NCI-H187 treated with DMSO at 0.1 percent for 48 hours (cell line): ENCODE results near the gene SEC14L6.

Experiments used
- DNase-seq: peaks from one replicate; lab custom pipeline; 2025; lab: John Stamatoyannopoulos, UW

SEC14L6 gene

DNA sequence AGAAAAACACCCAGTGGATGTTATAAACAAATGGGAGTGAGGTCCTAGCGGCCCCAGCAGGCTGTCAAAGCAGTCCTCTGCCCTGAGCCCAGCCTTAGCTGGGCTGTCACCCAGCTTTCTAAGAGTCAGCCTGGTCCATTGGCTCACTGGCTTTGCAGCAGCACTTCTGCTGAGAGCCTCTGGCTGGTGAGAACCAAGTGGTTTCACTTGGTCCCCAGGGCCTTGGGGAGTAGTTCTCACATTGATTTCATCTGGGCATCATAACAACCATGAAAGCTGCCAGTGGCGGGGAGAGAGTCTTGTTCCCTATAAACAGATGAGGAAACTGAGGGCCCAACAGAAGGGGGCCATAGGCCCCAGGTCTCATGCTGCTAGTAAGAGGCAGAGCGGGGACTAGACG lies 11.4 kb downstream of the SEC14L6 start:
- DNase-seq, result no peak

DNA sequence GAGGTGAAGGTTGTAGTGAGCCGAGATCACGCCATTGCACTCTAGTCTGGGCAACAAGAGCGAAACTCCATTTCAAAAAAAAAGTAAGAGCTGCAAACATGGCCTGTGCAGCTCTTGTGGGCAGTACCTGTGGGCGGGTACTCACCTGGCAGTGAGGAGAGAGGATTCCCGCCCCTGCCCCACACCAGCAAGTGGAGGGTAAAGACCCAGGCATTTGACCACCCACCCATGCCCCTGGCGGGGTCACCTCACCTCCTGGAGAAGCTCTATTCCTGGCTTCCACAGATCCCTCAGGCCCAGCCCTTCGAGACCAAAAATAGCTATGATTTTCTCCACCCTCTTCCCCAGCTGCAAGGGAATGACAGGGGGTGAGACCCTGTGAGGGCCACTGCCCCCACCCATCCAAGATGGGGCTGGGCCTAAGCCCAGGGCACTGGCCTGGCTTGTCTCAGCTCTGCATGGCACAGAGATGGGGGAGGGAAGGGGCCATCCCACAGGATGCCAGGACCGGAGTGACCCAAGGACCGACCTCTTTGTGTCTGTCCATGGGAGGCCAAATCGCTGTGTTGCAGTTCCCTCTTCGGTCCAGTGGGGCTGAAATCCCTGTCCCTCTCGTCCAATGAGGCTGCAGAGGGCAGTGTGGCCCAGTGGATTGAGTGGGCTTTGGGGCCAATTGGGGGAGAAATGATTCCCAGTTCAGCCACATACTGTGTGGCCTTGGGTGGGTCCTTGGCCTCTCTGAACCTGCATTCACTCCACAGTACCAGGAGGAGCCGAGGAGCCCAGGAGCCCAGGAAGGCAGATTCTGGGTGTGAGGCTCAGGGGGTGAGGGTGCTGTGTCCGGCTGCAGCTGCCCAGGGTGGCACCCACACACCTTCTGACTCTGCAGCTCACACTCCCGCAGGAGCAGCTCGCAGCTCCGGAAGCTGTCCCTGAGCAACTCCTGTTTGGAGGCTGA lies 14.6 kb downstream of the SEC14L6 start:
- no peak for DNase-seq

DNA sequence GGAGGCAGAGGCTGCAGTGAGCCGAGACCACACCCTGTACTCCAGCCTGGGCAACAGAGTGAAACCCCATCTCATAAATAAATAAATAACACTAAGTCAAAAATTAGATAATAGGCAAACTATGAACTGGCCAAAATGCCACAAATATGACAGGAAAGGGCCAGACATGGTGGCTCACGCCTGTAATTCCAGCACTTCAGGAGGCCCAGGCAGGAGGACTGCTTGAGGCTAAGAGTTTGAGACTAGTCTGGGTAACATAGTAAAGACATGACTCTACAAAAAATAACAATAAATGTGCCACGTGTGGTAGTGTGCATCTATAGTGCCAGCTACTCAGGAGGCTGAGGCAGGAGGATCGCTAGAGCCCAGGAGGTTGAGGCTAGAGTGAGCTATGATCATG lies 19.9 kb downstream of the SEC14L6 start:
- DNase-seq, result no peak

DNA sequence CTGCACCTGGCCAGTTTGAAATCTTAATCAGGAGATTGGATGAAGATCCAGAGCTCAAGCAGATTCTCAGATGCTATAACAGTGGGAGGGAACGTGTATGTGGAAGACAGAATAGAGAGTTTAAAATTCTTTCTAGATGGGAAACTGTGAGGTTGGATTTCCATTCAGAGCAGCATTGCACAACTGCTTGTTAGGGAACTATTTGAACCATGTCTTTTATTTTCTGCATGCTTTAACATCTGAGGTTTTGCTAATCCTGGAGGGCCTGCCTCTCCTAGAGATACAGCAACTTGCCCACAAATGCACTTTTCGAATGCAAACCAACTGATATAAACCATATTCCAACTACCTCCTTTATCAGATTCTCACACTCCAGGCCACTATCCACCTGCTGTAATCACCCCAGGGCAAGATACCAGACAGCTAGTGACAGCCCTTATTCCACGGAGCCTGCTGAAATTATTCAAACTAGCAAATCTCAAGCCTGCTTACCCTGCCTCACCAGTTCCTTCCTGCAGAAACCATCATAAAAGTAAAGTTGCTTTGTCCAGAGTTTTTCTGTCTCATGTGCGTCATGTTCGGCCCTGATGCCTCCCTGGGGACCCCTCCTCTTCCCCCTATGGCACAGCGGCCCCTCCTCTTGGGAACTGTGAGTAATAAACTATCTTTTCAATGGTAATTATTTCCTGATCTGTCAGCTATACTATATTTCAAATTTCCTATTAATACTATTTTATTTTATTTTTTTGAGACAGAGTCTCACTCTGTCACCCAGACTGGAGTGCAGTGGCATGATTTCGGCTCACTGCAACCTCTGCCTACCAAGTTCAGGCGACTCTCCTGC lies 22.7 kb downstream of the SEC14L6 start:
- DNase-seq, result no peak

DNA sequence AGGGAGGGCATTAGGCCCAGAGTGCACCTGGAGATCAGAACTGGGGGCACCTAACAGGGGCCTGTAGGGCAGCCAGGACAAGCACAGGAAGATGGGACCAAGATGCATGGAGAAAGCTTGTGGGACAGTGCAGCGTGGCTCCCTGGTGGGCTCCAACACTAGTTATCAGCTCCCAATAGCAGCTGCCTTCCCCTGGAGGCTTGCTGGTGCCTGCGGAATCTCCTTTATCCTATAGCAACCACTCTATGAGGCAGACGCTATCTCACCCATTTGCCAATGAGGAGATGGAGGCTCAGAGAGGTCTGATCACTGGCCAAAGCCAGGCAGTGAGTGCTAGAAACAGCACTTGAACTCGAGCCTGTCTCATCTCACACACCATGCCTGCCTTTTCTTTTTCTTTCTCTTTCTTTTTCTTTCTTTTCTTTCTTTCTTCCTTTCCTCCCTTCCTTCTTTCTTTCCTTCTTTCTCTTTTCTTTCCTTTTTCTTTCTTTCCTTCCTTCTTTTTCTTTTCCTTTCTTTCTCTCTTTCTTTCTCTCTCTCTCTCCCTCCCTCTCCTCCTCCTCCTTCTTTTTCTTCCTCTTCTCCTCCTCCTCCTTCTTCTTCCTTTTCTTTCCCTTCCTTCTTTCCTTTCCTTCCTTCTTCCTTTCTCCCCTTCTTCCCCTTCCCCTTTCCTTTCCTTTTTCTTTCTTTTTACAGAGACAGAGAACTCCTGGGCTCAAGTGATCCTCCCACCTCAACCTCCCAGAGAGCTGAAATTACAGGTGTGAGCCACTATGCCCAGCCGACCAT lies 25.0 kb downstream of the SEC14L6 start:
- DNase-seq, result no peak

- DNase-seq, result no peak
These were observed 26.6 kb downstream of the SEC14L6 start for GRCh38 chr22:30519842-30520425.

DNA sequence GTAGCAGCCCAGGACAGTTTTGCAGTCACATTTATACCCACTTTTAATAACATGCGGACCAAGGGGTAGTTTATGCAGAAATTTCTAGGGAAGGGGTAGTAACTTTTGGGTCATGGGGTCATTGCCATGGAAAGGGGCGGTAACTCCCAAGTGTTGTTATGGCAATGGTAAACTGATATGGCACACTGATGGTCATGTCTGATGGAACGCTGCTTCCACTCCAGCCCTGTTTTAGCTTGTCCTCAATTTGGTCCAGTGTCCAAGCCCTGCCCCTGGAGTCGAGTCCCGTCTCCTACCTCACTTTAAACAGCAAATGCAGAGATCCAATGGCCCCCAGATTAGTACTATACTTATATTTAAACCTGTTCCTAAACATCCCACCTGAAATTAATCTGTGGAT lies 29.8 kb downstream of the SEC14L6 start:
- DNase-seq, result no peak

- no peak for DNase-seq
These were observed 30.3 kb downstream of the SEC14L6 start for GRCh38 chr22:30516273-30516672.

DNA sequence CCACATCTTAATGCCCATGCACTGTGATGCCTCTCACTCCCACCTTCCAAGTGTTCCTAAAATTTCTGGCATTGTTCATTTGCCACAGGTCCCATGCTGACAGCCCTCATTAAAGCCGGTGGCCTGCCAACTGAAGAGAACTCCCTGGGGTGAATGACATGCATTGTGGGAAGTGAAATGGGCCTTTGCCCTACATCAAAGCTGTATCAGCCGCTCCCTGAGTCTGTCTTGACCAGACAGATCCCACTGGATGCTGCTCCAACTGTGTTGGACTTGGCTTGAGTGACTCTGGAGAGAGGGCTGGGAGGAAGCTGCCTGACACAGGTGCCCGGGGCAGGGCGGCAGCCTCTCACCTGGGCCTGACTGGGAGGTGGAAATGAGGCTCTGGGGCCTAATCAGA lies 32.3 kb downstream of the SEC14L6 start:
- no peak for DNase-seq

DNA sequence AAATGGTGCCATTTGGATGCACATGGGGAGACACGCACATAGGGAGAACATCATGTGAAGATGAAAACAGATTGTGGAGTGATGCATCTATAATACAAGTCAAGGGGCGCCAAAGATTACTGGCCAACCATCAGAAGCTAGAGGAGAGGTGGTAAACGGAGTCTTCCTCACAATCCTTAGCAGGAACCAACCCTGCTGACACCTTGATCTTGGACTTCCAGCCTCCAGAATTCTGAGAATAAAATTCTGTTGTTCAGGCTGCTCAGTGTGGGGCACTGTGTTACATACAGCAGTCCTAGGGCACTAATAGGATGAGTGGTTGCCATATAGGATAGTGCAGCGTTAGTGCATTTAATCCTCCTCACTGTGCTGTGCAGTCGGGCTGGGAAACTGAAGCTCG lies 33.1 kb downstream of the SEC14L6 start:
- DNase-seq, result no peak

- DNase-seq, result no peak
These were observed 34.6 kb downstream of the SEC14L6 start for GRCh38 chr22:30511911-30512310.

DNA sequence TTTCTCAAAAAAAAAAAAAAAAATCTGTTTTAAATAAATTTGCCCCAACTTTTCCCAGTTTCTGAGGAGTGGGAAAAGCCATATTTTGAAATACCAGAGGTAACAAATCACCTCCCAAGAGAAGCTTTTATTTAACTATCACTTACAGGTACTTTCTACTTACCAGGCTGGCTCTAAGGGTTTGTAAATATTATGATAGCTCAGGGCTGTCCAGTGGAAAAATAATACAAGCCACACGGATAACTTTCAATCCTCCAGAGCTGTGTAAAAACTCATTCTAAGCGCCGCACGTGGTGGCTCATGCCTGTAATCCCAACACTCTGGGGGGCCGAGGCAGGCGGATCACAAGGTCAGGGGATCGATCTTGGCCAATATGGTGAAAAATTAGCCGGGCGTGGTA lies 35.4 kb downstream of the SEC14L6 start:
- no peak for DNase-seq

DNA sequence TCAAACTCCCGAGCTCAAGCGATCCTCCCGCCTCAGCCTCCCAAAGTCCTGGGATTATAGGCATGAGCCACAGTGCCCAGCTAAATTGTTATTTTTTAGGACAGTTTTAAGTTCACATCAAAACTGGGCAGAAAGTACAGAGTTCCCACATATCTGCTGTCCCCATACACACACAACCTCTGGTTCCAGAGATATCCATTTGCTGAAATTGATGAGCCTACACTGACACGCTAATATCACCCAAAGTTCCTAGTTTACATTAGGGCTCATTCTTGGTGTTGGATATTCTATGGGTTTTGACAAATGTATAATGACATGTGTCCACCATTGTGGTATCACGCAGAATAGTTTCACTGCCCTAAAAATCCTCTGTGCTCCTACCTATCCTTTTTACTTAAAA lies 38.3 kb downstream of the SEC14L6 start:
- DNase-seq, result no peak

DNA sequence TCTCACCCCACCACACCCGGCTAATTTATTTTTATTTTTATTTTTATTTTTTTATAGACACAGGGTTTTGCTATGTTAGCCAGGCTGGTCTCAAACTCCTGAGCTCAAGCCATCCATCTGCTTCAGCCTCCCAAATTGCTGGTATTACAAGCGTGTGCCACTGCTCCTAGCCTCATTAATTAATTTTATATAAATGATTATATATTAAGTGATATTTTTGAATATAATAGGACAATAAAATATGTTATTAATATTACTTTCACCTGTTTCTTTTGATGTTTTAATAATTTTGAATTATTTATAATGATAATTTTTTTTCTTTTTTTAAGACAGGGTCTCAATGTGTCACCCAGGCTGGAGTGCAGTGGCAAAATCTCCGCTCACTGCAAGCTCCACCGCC lies 38.9 kb downstream of the SEC14L6 start:
- no peak for DNase-seq

GRCh38 chr22:30506507-30506968 lies 40.0 kb downstream of the SEC14L6 start:
- DNase-seq, result no peak

DNA sequence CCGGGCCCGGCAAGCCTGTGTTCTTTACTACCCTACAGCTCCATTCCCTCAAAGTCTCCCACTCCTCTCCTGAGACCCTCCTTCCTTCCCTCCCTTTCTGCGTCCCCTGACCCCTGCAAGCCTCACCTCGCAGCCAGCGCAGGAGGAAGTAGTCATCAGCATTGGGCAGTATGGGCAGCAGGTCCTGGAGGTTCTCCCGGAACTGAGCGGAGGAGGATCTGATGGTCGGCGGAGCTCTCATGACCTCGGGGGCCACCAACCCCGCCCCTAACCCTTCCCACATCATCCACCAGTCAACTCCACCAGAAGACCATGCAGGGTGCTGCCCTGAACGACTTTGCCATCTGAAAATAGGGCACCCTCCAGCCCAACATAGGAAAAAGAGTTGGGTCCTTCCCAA lies 43.0 kb downstream of the SEC14L6 start:
- no peak for DNase-seq

GRCh38 chr22:30502911-30503310 lies 43.6 kb downstream of the SEC14L6 start:
- no peak for DNase-seq

- no peak for DNase-seq
These were observed 44.4 kb downstream of the SEC14L6 start for GRCh38 chr22:30502153-30502552.

- no peak for DNase-seq
These were observed 45.9 kb downstream of the SEC14L6 start for GRCh38 chr22:30500628-30501027.

- DNase-seq, result no peak
These were observed 48.9 kb downstream of the SEC14L6 start for GRCh38 chr22:30497466-30498150.
